ENCODE measurements around the gene CRIP2. TPM values are rescaled to one million over a fixed set of nuclear protein-coding genes. Genes with fewer than 3 reads are reported as not detected.
A peak's percentile ranks its signal among the peaks of the same experiment; 100 is the strongest.

CRIP2 gene
- total and polyA plus RNA-seq, 2 of the 4 experiments (the other 2 are of a cell fraction) = 18.1 to 123 TPM

DNA sequence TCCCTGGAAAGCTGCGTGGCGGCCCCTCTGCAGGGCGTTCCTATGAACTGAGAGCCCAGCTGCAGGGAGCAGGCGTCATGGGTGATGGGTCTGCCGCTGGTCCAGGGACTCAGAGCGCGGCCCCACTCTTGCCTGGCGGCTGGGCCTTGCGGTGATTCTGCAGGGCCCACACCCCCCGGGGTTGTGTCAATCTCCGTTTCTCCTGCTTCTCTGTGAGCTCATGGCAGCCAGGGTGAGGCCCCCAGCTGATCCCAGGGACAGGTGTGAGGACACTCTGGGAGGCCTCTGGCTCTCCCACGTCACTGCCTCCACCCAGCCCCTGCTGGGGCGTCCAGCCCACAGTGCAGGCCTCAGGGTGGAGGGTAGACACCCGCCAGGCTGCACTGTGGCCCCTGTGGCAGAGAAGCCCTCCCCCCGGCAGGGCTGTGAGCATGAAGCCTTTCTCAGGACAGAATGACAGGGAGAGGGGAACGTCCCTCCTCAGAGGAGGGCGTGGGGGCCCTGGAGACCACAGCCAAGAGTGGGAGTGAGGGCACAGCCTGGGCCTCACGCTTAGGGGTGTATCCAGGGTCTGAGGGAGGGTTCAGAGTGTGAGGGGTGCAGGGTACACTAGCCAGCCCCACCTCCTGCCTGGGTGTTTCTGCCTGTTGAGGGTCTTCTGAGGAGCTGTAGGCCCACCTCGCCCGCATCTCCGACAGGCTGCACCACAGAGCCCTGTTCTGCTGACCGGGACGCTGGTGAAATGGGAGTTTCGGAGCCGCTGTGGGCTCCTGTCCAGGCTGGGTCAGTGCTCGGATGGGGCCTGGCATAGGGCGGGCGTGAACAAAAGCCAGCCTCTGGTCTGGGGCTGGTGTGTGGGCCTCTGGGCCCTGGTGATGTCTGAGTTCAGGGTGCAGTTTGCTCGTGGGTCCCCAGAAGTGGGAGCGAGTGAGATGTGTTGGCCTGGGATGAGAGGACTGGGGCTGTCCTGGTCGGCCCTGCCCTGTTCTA is 26.7 kb upstream of the CRIP2 start:
- peak overlapping the region; percentile 56 for H2AFZ ChIP-seq (replicated peaks; ENCODE audit: low read length, poor library complexity)
- intact Hi-C loops (cut with micrococcal nuclease) (loop anchor here (1.0 kb wide), 2 partner anchors 42 to 80 kb away; no protein-coding TSS in a partner anchor), in situ Hi-C loops (cut with MboI; ENCODE audit: low sequenced_read_pairs) (no loop called here), dilution Hi-C loops (cut with HindIII; ENCODE audit: low sequenced_read_pairs, unreplicated experiment) (no loop called here)
- H4K91ac ChIP-seq (ENCODE audit: insufficient read depth, low read depth, low read length) = no peak overlapping the region
- H3K4ac ChIP-seq (ENCODE audit: low read depth, low read length) = no peak overlapping the region
- H3K56ac ChIP-seq (ENCODE audit: extremely low read depth, insufficient read depth, low read length) = no peak overlapping the region
- TF ChIP-seq, protein P1, sequence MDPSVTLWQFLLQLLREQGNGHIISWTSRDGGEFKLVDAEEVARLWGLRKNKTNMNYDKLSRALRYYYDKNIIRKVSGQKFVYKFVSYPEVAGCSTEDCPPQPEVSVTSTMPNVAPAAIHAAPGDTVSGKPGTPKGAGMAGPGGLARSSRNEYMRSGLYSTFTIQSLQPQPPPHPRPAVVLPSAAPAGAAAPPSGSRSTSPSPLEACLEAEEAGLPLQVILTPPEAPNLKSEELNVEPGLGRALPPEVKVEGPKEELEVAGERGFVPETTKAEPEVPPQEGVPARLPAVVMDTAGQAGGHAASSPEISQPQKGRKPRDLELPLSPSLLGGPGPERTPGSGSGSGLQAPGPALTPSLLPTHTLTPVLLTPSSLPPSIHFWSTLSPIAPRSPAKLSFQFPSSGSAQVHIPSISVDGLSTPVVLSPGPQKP (IDR thresholded peaks at IDR 0.05; ENCODE audit: borderline replicate concordance, low read depth, low read length) = no peak
- no peak for TF ChIP-seq USF2 (IDR thresholded peaks at IDR 0.05; ENCODE audit: low read depth, low read length)
- no peak for TF ChIP-seq SMC3 (IDR thresholded peaks at IDR 0.05; ENCODE audit: low read depth, low read length)
- no peak for TF ChIP-seq BHLHE40 (IDR thresholded peaks at IDR 0.05; ENCODE audit: low read depth, low read length)
- TF ChIP-seq FOS (IDR thresholded peaks at IDR 0.05; ENCODE audit: low read depth, low read length) = no peak
- TF ChIP-seq, protein P2, sequence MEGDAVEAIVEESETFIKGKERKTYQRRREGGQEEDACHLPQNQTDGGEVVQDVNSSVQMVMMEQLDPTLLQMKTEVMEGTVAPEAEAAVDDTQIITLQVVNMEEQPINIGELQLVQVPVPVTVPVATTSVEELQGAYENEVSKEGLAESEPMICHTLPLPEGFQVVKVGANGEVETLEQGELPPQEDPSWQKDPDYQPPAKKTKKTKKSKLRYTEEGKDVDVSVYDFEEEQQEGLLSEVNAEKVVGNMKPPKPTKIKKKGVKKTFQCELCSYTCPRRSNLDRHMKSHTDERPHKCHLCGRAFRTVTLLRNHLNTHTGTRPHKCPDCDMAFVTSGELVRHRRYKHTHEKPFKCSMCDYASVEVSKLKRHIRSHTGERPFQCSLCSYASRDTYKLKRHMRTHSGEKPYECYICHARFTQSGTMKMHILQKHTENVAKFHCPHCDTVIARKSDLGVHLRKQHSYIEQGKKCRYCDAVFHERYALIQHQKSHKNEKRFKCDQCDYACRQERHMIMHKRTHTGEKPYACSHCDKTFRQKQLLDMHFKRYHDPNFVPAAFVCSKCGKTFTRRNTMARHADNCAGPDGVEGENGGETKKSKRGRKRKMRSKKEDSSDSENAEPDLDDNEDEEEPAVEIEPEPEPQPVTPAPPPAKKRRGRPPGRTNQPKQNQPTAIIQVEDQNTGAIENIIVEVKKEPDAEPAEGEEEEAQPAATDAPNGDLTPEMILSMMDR (conservative IDR thresholded peaks at IDR 0.05; ENCODE audit: low read depth, low read length) = no peak
- no peak overlapping the region for H2BK5ac ChIP-seq (ENCODE audit: low read depth, low read length, poor library complexity, severe bottlenecking)
- peaks cover 28% of the 10 kb centered on the region for H4K20me1 ChIP-seq (ENCODE audit: insufficient read depth, low read length)
- H4K5ac ChIP-seq (ENCODE audit: low read depth, low read length) = no peak overlapping the region
- no peaks in the 10 kb centered on the region for H3K9me1 ChIP-seq (ENCODE audit: insufficient read depth, low read length)
- H2BK15ac ChIP-seq (ENCODE audit: low read depth, low read length) = no peak overlapping the region
- no peak overlapping the region for H2BK120ac ChIP-seq (ENCODE audit: low read depth, low read length)
- CTCF ChIA-PET = interaction anchor here (0.6 to 1.0 kb wide), 8 partner anchors 9 to 63 kb away, joined by 3 to 6 read pairs (median 3); no protein-coding TSS in a partner anchor
- 90% methylated on average over 18 of the region's 31 CpGs; no CpG with 5 or more reads in 1 of the 2 experiments for WGBS, 2 experiments (ENCODE audit: extremely low coverage in 2 of 2, insufficient read length in 1 of 2)
- no peak overlapping the region for H3K23ac ChIP-seq (ENCODE audit: low read depth, low read length)
- POLR2A ChIA-PET (ENCODE audit: unreplicated experiment) = no interaction called here
- H3K36me3 ChIP-seq (ENCODE audit: control insufficient read depth, insufficient read depth, low read length) = peaks cover 36% of the 10 kb centered on the region
- peak overlapping the region; percentile 50 for H2AK9ac ChIP-seq (replicated peaks; ENCODE audit: low read depth, low read length, poor library complexity)
- no peak overlapping the region for H3K18ac ChIP-seq (ENCODE audit: low read depth, low read length)
- DNase-seq = no peak
- no peaks in the 10 kb centered on the region for H3K9me3 ChIP-seq (ENCODE audit: control insufficient read depth, insufficient read depth, low read length)
- peak overlapping the region; percentile 28; the same call in 1 of the 2 replicates for H2AK5ac ChIP-seq (ENCODE audit: low read depth, low read length)
- H3K27me3 ChIP-seq (ENCODE audit: control insufficient read depth, insufficient read depth, low read length) = no peaks in the 10 kb centered on the region
- no peaks in the 10 kb centered on the region for H3K4me1 ChIP-seq (ENCODE audit: control insufficient read depth, insufficient read depth, low read length)
- ATAC-seq (ENCODE audit: low read depth) = peak; percentile 3; the same call in 1 of the 2 replicates
- BruUV-seq (replicated peaks) = no TSS peak
- H3K14ac ChIP-seq (replicated peaks; ENCODE audit: low read depth, low read length) = no peak overlapping the region
- H3K9ac ChIP-seq (ENCODE audit: low read depth, low read length) = no peak overlapping the region
- no peak overlapping the region for H2BK20ac ChIP-seq (ENCODE audit: low read depth, low read length)
- H4K8ac ChIP-seq (ENCODE audit: low read depth in 2 of 2, low read length in 2 of 2) = no peak overlapping the region
- H3K79me1 ChIP-seq (ENCODE audit: low read depth in 1 of 2, low read length in 2 of 2) = peaks cover 5 to 39% of the 10 kb centered on the region in 2 experiments; a peak in 3 of 4 replicates
- H3K27ac ChIP-seq (ENCODE audit: insufficient read depth, low read length) = no peak overlapping the region
- no peak overlapping the region for H3K4me3 ChIP-seq (ENCODE audit: insufficient read depth, low read depth, low read length)
- H3K4me2 ChIP-seq (ENCODE audit: low read depth, low read length) = no peak overlapping the region
